ENCODE measurements around the gene CCDC51.

GRCh38 chr3:48439820-48440589 is at the start of gene CCDC51, which contains the start of gene TMA7:
- TF ChIP-seq CTCF (conservative IDR thresholded peaks at IDR 0.05; ENCODE audit: low read depth, low read length) (no peak), EZH2 (IDR thresholded peaks at IDR 0.05; ENCODE audit: borderline replicate concordance, low read depth, low read length, poor library complexity, severe bottlenecking) (no peak)
